ENCODE data around the gene LAP3. TPM values are rescaled to one million over a fixed set of nuclear protein-coding genes. Genes with fewer than 3 reads are reported as not detected.
"Not testable (repeated sequence)": the region's sequence is repeated elsewhere in the genome, so short reads cannot be mapped to it uniquely, and the experiment has no call there.

The LAP3 gene
- total RNA-seq, 4 donors from 2014 or later: 84.6 to 231 (median 148) TPM

- no peak for TF ChIP-seq CTCF (IDR thresholded peaks at IDR 0.05)
- ATAC-seq (ENCODE audit: low FRiP score): no peak
Observed at GRCh38 chr4:17561195-17561909, 15.6 kb upstream of the LAP3 start.

GRCh38 chr4:17562157-17562556 lies 14.8 kb upstream of the LAP3 start:
- no peak for TF ChIP-seq CTCF (IDR thresholded peaks at IDR 0.05)
- DNase-seq (ENCODE audit: low spot score) (no peak), ATAC-seq (ENCODE audit: low FRiP score) (no peak)

More at GRCh38 chr4:17561195-17561909, 15.6 kb upstream of the LAP3 start:
- no peak for DNase-seq (ENCODE audit: low spot score)

GRCh38 chr4:17565846-17566245 lies 11.2 kb upstream of the LAP3 start:
- TF ChIP-seq CTCF (IDR thresholded peaks at IDR 0.05): no peak
- ATAC-seq (ENCODE audit: low FRiP score) (no peak), DNase-seq (ENCODE audit: low spot score) (no peak)

- no peak for ATAC-seq (ENCODE audit: low FRiP score)
- DNase-seq (ENCODE audit: low spot score): no peak
- no peak for TF ChIP-seq CTCF (IDR thresholded peaks at IDR 0.05)
Observed at GRCh38 chr4:17567271-17567670, 9.7 kb upstream of the LAP3 start.

GRCh38 chr4:17574206-17574605 lies 2.8 kb upstream of the LAP3 start:
- DNase-seq (ENCODE audit: low spot score): no peak
- TF ChIP-seq CTCF (IDR thresholded peaks at IDR 0.05): no peak
- no peak for ATAC-seq (ENCODE audit: low FRiP score)

GRCh38 chr4:17575177-17575576 lies 1.8 kb upstream of the LAP3 start:
- ATAC-seq (ENCODE audit: low FRiP score): not testable (repeated sequence)

GRCh38 chr4:17577665-17578481 lies 875 bp downstream of the LAP3 start:
- DNase-seq (ENCODE audit: low spot score): peak; percentile 29
- TF ChIP-seq CTCF (IDR thresholded peaks at IDR 0.05): no peak
- ATAC-seq (ENCODE audit: low FRiP score): peak; percentile 19

More at GRCh38 chr4:17575177-17575576, 1.8 kb upstream of the LAP3 start:
- DNase-seq (ENCODE audit: low spot score): not testable (repeated sequence)
